Lung (tissue), 12 donors: ENCODE data around the gene SNX1. TPM values are rescaled to one million over a fixed set of nuclear protein-coding genes. Genes with fewer than 3 reads are reported as not detected.
A peak's percentile ranks its signal among the peaks of the same experiment; 100 is the strongest.

ENCODE experiments used
- ATAC-seq: fragments of 200-7000 bp; cut with Tn5 transposase; one replicate; pipeline ENCODE4 v1.9.1; 2020; ENCODE audit warnings: moderate number of reproducible peaks; ENCODE audit not compliant: insufficient read depth, low FRiP score
- DNase-seq, 3 donors: peaks; one replicate each; pipeline ENCODE4 v3.0.0-alpha.2; 2013 to 2017
- H3K27ac ChIP-seq, 2 donors: one replicate each; pipeline ENCODE4 v1.5.1; 2013; ENCODE audit warnings: mild to moderate bottlenecking in 2 of 2, moderate library complexity in 2 of 2, control low read depth in 1 of 2, inconsistent platforms in 1 of 2, low read depth in 1 of 2, low read length in 1 of 2
- H3K27me3 ChIP-seq, 3 donors: one replicate each; pipeline ENCODE4 v1.5.1; 2013; ENCODE audit warnings: low read length in 2 of 3; ENCODE audit not compliant: control insufficient read depth in 3 of 3, insufficient read depth in 3 of 3
- H3K36me3 ChIP-seq, 4 donors: one replicate each; pipeline ENCODE4 v1.5.1; 2013; ENCODE audit warnings: low read length in 4 of 4, mild to moderate bottlenecking in 1 of 4, moderate library complexity in 1 of 4; ENCODE audit not compliant: control insufficient read depth in 4 of 4, insufficient read depth in 4 of 4
- H3K4me1 ChIP-seq, 5 donors: one replicate each; pipeline ENCODE4 v1.5.1; 2013; ENCODE audit warnings: low read length in 5 of 5, mild to moderate bottlenecking in 2 of 5, moderate library complexity in 1 of 5; ENCODE audit not compliant: control insufficient read depth in 5 of 5, insufficient read depth in 5 of 5
- H3K4me3 ChIP-seq: one replicate; pipeline ENCODE4 v1.5.1; 2013; ENCODE audit warnings: mild to moderate bottlenecking, control low read depth, moderate library complexity
- H3K9ac ChIP-seq, 2 donors: one replicate each; pipeline ENCODE4 v1.5.1; 2013; ENCODE audit warnings: low read length in 2 of 2, control low read depth in 1 of 2; ENCODE audit not compliant: insufficient read depth in 1 of 2
- H3K9me3 ChIP-seq, 4 donors: one replicate each; pipeline ENCODE4 v1.5.1; 2013; ENCODE audit warnings: low read length in 3 of 4, mild to moderate bottlenecking in 1 of 4, moderate library complexity in 1 of 4; ENCODE audit not compliant: control insufficient read depth in 4 of 4, insufficient read depth in 3 of 4
- CTCF ChIP-seq: IDR thresholded peaks from 2 replicates; pipeline ENCODE4 v1.5.1; 2012; ENCODE audit warnings: mild to moderate bottlenecking; ENCODE audit errors: control extremely low read depth, extremely low read depth
- WGBS, 2 donors: extraction: QIAGEN DNeasy Blood & Tissue Kit; methylation state at CpG; one replicate each; pipeline ENCODE4 v1.1.7; 2013; 5-methylcytosine and 5-hydroxymethylcytosine counted together
- polyA plus RNA-seq, 2 donors: library from polyadenylated mRNA; stranded (reverse); fragments of 200-250 nt; gene quantifications; one replicate each; pipeline ENCODE4 v1.2.1, GENCODE V29; 2013
- total RNA-seq, 2 donors: library from RNA; depleted of rRNA in 1 of 2; stranded (reverse); fragments of >200 nt in 1 of 2; gene quantifications; one replicate each; pipeline ENCODE4 v1.2.1, GENCODE V29; 2014 to 2021
- donor health status: control.
- donor health status: control.
- donor health status: Bipolar disorder and iron deficiency.
- donor health status: healthy.
- donor health status: DM: yes; HTN: yes; CAD: no.

SNX1 gene
- total and polyA plus RNA-seq, 4 donors, result 70.6 to 169 (median 109) TPM

- ATAC-seq, result no peak
- Histone ChIP-seq H3K27me3 (no peaks in the 10 kb centered on the region), H3K36me3 (peaks cover 0 to 5% (median 0%) of the 10 kb centered on the region in 4 donors), H3K9ac (no peak overlapping the region), H3K4me3 (no peak overlapping the region), H3K9me3 (no peaks in the 10 kb centered on the region), H3K27ac (no peak overlapping the region), H3K4me1 (peaks cover 0 to 22% (median 10%) of the 10 kb centered on the region in 5 donors)
- TF ChIP-seq CTCF, result no peak
- WGBS, 2 donors, result 57 to 70% methylated on average over 2 of the region's 2 CpGs
- DNase-seq, result no peak
Observed at GRCh38 chr15:64099379-64099778, 3.6 kb downstream of the SNX1 start.

- Histone ChIP-seq H3K4me1 (peaks cover 0 to 22% (median 8%) of the 10 kb centered on the region in 5 donors), H3K4me3 (no peak overlapping the region), H3K36me3 (peaks cover 0 to 3% (median 0%) of the 10 kb centered on the region in 4 donors), H3K9me3 (no peaks in the 10 kb centered on the region), H3K27me3 (no peaks in the 10 kb centered on the region), H3K27ac (no peak overlapping the region), H3K9ac (no peak overlapping the region)
- TF ChIP-seq CTCF, result no peak
- 54 to 71% methylated on average over 2 of the region's 2 CpGs for WGBS, 2 donors
- ATAC-seq, result no peak
- DNase-seq, result no peak
Observed at GRCh38 chr15:64100958-64101357, 5.2 kb downstream of the SNX1 start.

- TF ChIP-seq CTCF, result no peak
- Histone ChIP-seq H3K9ac (no peak overlapping the region), H3K36me3 (no peaks in the 10 kb centered on the region), H3K4me3 (no peak overlapping the region), H3K27ac (no peak overlapping the region), H3K4me1 (peaks cover 0 to 18% (median 8%) of the 10 kb centered on the region in 5 donors), H3K9me3 (no peaks in the 10 kb centered on the region), H3K27me3 (no peaks in the 10 kb centered on the region)
- ATAC-seq, result no peak
- WGBS, 2 donors, result 96 to 100% methylated on average over 2 of the region's 2 CpGs
- no peak for DNase-seq
Observed at GRCh38 chr15:64102497-64102896, 6.7 kb downstream of the SNX1 start.

- H3K9me3 ChIP-seq, result no peaks in the 10 kb centered on the region
- peak; percentile 71 for ATAC-seq
- no peak for TF ChIP-seq CTCF
- peaks cover 0 to 2% (median 0%) of the 10 kb centered on the region in 4 donors for H3K36me3 ChIP-seq
- no peak overlapping the region for H3K4me3 ChIP-seq
- H3K27me3 ChIP-seq, result no peaks in the 10 kb centered on the region
- H3K9ac ChIP-seq, result no peak overlapping the region
- H3K4me1 ChIP-seq, result peaks cover 0 to 23% (median 6%) of the 10 kb centered on the region in 5 donors
- peak; percentile 28 to 88 (median 80) for DNase-seq
- WGBS, 2 donors, result 49 to 54% methylated on average over 9 of the region's 9 CpGs
- H3K27ac ChIP-seq, result peak overlapping the region in 1 of 2 donors; percentile 47
Observed at GRCh38 chr15:64105113-64105704, 9.4 kb downstream of the SNX1 start.
